Endothelial cell (in vitro differentiated cells): ENCODE data around the gene CAPZB. TPM values are rescaled to one million over a fixed set of nuclear protein-coding genes. Genes with fewer than 3 reads are reported as not detected.
A peak's percentile ranks its signal among the peaks of the same experiment; 100 is the strongest.

ENCODE experiments used
- DNase-seq: peaks from one replicate; pipeline ENCODE4 v3.0.0; 2021; ENCODE audit warnings: low spot score
- H3K27ac Mint-ChIP-seq: one replicate; pipeline ENCODE4 v1.8.0; 2021; ENCODE audit warnings: mixed read lengths, inconsistent platforms; ENCODE audit not compliant: unreplicated experiment
- H3K27me3 Mint-ChIP-seq: one replicate; pipeline ENCODE4 v1.8.0; 2021; ENCODE audit warnings: mild to moderate bottlenecking, moderate library complexity, mixed read lengths, inconsistent platforms; ENCODE audit not compliant: unreplicated experiment
- H3K36me3 Mint-ChIP-seq: one replicate; pipeline ENCODE4 v1.8.0; 2021; ENCODE audit warnings: mild to moderate bottlenecking, low read depth, mixed read lengths, inconsistent platforms; ENCODE audit not compliant: unreplicated experiment
- H3K4me1 Mint-ChIP-seq: one replicate; pipeline ENCODE4 v1.8.0; 2021; ENCODE audit warnings: mild to moderate bottlenecking, mixed read lengths, inconsistent platforms; ENCODE audit not compliant: unreplicated experiment
- H3K4me3 Mint-ChIP-seq: one replicate; pipeline ENCODE4 v1.8.0; 2021; ENCODE audit warnings: mild to moderate bottlenecking, mixed read lengths, inconsistent platforms; ENCODE audit not compliant: unreplicated experiment
- H3K9me3 Mint-ChIP-seq: one replicate; pipeline ENCODE4 v1.8.0; 2021; ENCODE audit warnings: mixed read lengths, inconsistent platforms; ENCODE audit not compliant: unreplicated experiment
- CTCF ChIP-seq: fragments of 200-600 bp; sonication (generic); IDR thresholded peaks from one replicate; pipeline ENCODE4 v1.5.0; 2021; ENCODE audit warnings: antibody characterized with exemption; ENCODE audit not compliant: unreplicated experiment
- total RNA-seq: library from RNA; stranded (reverse); fragmentation: NEBNext Ultra II Directional; extraction: Animal tissue kit (Norgen Biotek cat#: 25700); gene quantifications from one replicate; pipeline ENCODE4 v1.2.1, GENCODE V29; 2021; ENCODE audit not compliant: unreplicated experiment

The CAPZB gene
- total RNA-seq, 1 donor from 2014 or later: 414 TPM

DNA sequence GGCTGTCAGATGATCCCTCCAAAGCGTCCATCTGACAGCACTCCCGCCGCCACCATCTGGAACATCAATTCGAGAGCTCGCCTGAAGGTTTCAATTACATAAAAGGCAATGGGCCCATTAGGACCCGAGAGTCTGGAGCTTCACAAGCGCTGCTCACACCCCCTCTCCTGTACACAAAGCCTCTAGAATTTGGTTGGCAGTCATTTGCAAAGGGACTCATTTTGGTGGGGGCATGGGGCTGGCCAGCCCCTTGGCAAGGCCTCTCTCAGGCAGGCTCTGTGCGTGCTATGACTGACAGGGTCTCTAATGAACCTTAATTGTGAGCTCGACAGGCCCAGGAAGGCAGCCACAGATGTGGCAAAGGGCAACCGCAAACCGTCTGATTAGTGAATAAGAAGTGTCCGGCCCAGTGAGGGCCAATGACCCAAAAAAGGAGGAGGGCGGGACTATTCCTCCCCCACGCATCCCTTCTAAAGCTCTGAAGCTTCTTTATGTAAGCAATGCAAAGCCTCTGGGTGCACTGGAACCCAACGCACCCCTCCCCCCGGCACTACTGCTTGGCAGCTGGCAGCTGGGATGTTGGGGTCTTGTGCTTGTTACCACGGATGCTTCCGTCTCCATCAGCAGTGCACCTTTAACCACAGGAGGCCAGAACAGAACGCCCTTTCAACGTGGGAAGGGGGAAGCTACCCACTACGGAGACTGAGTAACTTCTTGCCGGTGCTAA is 79.4 kb downstream of the CAPZB start:
- H3K4me3 Mint-ChIP-seq: no peak overlapping the region
- H3K4me1 Mint-ChIP-seq: peaks cover 26% of the 10 kb centered on the region
- H3K9me3 Mint-ChIP-seq: no peaks in the 10 kb centered on the region
- H3K27ac Mint-ChIP-seq: no peak overlapping the region
- peaks cover 10% of the 10 kb centered on the region for H3K36me3 Mint-ChIP-seq
- no peak for TF ChIP-seq CTCF
- peaks cover 13% of the 10 kb centered on the region for H3K27me3 Mint-ChIP-seq
- no peak for DNase-seq

GRCh38 chr1:19405195-19405760 is 80.1 kb downstream of the CAPZB start:
- no peak for TF ChIP-seq CTCF
- Mint-ChIP-seq H3K9me3 (no peaks in the 10 kb centered on the region), H3K27ac (no peak overlapping the region), H3K4me1 (peaks cover 22% of the 10 kb centered on the region), H3K4me3 (no peak overlapping the region), H3K36me3 (peaks cover 10% of the 10 kb centered on the region), H3K27me3 (peaks cover 11% of the 10 kb centered on the region)
- DNase-seq: no peak

DNA sequence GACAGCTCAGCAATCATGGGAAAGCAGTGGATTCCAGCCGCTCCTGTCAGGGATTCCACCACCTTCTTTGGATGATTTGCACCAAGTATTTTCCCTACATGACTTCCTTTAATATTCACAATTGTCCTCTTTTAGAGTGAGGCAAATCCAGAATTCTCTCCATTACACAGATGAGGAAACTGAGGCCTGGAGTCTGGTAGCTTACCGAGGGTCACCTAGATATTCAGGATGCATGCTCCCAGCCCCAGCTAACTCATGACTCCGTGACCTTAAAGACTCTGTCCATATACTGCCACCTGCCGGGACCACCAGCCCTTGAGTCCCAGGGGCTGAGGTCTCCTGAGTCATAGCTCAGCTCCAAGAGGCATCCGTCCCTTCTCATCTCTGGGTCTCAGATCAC is 80.6 kb downstream of the CAPZB start:
- Mint-ChIP-seq H3K4me1 (peaks cover 22% of the 10 kb centered on the region), H3K4me3 (no peak overlapping the region), H3K27me3 (peaks cover 11% of the 10 kb centered on the region), H3K36me3 (peaks cover 10% of the 10 kb centered on the region), H3K9me3 (no peaks in the 10 kb centered on the region), H3K27ac (peak overlapping the region; percentile 13)
- TF ChIP-seq CTCF: no peak
- DNase-seq: no peak

- peaks cover 16% of the 10 kb centered on the region for H3K4me1 Mint-ChIP-seq
- H3K36me3 Mint-ChIP-seq: peaks cover 10% of the 10 kb centered on the region
- DNase-seq: no peak
- H3K9me3 Mint-ChIP-seq: no peaks in the 10 kb centered on the region
- no peak for TF ChIP-seq CTCF
- peaks cover 11% of the 10 kb centered on the region for H3K27me3 Mint-ChIP-seq
- no peak overlapping the region for H3K27ac Mint-ChIP-seq
- H3K4me3 Mint-ChIP-seq: no peak overlapping the region
Observed at GRCh38 chr1:19403256-19403655, 82.1 kb downstream of the CAPZB start.

DNA sequence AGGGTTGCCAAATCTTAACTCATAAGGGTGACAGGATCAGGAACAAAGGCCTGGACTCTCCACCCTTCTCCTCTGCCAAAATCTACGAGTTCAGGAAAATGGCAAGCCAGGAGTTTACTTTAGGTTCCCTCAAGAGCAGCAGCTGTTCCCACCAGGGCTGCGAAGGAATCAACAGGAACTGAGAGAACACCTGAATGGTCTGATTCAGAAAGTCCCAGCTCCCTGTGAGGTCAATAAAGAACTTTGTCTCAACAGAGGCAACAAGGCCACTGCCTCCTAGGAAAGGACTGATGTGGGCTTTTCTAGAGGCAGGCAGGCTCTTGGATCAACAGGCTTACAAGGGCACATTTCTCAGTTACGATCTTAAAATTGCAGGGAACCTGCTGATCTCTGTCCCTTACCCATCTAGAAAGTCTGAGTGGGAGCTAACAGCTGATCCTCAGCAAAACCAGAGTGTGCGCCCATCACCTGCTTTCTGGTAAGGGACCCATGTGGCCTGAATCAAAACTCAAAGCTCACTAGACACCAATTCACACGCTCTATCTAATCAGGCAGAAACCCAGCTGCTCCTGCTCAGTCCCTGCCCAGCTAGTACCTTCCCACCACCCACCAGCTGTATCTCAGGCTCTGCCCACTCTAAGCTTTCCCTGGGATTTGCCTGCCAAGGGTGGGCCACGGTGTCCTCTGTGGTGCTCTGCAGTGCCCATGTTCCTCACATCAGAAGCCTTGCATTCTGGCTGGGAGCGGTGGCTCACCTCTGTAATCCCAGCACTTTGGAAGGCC is 83.1 kb downstream of the CAPZB start:
- Mint-ChIP-seq H3K4me3 (no peak overlapping the region), H3K9me3 (no peaks in the 10 kb centered on the region), H3K4me1 (peaks cover 6% of the 10 kb centered on the region), H3K27ac (no peak overlapping the region), H3K27me3 (peaks cover 8% of the 10 kb centered on the region), H3K36me3 (peaks cover 15% of the 10 kb centered on the region)
- no peak for TF ChIP-seq CTCF
- DNase-seq: no peak
